Frontal cortex (tissue), 4 donors: ENCODE results near the gene FXN. TPM values are rescaled to one million over a fixed set of nuclear protein-coding genes. Genes with fewer than 3 reads are reported as not detected.

Source experiments
- DNase-seq, 2 donors: peaks; one replicate each; pipeline ENCODE4 v3.0.0; 2012; ENCODE audit warnings: low spot score in 2 of 2
- FAIRE-seq: peaks from 2 replicates; lab custom pipeline; 2012; peaks lifted over from hg19 to GRCh38; lab: Jason Lieb, UNC
- total RNA-seq: library from RNA; depleted of rRNA; stranded (reverse); fragments of >200 nt; gene quantifications from one replicate; pipeline ENCODE4 v1.2.3, GENCODE V29; 2014
- donor health status: control.
- donor health status: control.
- donor health status: control.

FXN gene
- total RNA-seq, 1 donor from 2014 or later: 2.0 TPM

GRCh38 chr9:69060766-69061165 is 25.2 kb downstream of the FXN start:
- FAIRE-seq (no peak), DNase-seq (no peak)

GRCh38 chr9:69062195-69062594 is 26.6 kb downstream of the FXN start:
- DNase-seq: no peak
- FAIRE-seq: no peak

DNA sequence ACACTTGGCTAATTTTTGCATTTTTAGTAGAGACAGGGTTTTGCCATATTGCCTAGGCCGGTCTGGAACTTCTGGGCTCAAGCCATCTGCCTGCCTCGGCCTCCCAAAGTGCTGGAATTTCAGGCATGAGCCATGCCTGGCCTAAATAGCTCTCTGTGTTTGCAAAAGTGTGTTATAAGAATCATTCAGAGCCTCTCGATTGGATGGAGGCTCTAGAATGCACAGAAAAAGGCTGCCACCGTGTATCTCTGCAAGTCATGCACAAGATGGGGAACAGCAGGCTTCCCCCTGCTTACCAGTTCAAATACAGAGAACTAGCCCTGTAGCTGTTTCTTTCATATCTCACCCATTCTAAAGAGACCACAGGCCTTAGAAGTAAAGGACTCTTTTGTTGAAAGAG is 28.3 kb downstream of the FXN start:
- DNase-seq (no peak), FAIRE-seq (no peak)

GRCh38 chr9:69065660-69066059 is 30.1 kb downstream of the FXN start:
- FAIRE-seq (no peak), DNase-seq (no peak)

DNA sequence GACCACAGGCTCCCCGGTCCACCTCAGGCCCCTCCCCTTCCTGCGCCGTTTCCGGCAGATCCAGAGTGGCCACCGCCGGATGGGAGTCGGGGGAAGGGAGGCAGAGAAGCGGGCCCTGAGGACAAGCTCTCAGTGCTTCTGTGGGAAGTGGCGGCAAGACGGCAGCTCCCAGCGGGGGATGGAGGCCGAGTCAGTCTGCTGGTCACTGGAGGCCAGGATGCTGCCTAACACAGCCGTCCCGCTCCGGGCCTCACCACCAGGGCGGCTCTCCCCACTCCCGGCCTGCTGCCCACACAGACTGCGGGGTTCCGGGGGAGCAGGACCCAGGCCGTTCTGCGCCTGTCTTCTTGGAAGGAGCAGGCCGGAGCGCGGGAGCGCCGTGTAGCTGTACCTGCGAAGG is 31.4 kb downstream of the FXN start:
- FAIRE-seq: no peak
- DNase-seq: no peak

DNA sequence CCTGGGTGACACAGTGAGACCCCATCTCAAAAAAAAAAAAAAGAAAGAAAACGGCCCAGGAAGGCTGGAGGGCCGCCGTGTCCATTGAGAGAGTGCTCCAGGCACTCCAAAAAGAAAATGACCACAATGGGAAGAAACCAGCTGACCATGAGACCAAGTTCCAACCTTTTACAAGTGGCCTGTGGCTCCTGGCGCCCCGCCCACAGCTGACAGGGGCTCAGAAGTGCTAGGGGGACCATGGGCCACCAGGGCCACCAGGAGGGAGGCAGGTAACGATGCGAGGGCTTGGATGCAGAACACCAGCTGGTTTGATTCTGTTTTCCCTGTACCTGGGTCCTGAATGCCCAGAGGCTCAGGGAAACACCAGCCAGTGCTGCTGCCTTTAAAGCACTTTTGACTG is 34.6 kb downstream of the FXN start:
- FAIRE-seq: no peak
- no peak for DNase-seq

GRCh38 chr9:69071059-69071458 is 35.5 kb downstream of the FXN start:
- DNase-seq (no peak), FAIRE-seq (no peak)

DNA sequence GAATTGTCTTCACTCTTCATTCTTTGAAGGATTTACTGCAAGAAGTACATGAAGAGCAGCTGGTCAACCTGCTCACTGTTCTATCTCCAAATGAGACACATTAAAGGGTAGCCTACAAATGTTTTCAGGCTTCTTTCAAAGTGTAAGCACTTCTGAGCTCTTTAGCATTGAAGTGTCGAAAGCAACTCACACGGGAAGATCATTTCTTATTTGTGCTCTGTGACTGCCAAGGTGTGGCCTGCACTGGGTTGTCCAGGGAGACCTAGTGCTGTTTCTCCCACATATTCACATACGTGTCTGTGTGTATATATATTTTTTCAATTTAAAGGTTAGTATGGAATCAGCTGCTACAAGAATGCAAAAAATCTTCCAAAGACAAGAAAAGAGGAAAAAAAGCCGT is 37.6 kb downstream of the FXN start:
- DNase-seq: no peak
- FAIRE-seq: no peak

GRCh38 chr9:69074801-69075200 is 39.2 kb downstream of the FXN start:
- DNase-seq (no peak), FAIRE-seq (no peak)

GRCh38 chr9:69076550-69076949 is 41.0 kb downstream of the FXN start:
- no peak for FAIRE-seq

DNA sequence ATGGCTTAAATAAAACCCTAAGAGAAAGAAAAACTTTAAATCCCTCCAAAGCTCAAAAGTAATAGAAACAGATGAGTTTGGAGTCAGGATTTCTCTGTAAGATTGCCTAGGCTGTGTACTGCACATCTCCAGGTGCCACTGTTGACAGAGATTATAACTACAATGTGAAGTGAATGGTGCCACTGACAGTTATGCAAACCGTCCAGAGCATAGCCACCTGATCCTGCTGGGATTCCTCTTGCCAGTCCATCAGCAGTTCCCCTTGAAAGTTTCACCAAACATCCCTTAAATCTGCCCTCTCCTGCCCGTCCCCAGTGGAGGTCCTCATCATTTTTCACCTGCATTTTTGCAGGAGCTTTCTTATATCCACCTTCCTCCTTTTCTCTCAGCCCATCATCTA is 42.5 kb downstream of the FXN start:
- FAIRE-seq (no peak), DNase-seq (no peak)

More at GRCh38 chr9:69076550-69076949, 41.0 kb downstream of the FXN start:
- DNase-seq: no peak

GRCh38 chr9:69078581-69078980 is 43.0 kb downstream of the FXN start:
- no peak for FAIRE-seq
- DNase-seq: no peak

GRCh38 chr9:69079186-69079585 is 43.6 kb downstream of the FXN start:
- DNase-seq: no peak
- FAIRE-seq: no peak

DNA sequence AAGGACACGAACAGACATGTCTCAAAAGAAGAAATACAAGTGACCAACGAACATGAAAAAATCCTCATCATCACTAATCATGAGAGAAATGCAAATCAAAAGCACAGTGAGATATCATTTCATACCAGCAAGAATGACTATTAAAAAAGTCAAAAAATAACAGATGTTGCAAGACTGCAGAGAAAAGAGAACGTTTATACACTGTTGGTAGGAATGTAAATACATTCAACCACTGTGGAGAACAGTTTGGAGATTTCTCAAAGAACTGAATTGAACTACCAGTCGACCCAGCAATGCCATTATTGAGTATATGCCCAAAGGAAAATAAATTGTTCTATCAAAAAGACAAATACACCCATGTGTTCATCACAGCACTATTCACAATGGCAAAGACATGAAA is 45.7 kb downstream of the FXN start:
- FAIRE-seq (no peak), DNase-seq (no peak)

DNA sequence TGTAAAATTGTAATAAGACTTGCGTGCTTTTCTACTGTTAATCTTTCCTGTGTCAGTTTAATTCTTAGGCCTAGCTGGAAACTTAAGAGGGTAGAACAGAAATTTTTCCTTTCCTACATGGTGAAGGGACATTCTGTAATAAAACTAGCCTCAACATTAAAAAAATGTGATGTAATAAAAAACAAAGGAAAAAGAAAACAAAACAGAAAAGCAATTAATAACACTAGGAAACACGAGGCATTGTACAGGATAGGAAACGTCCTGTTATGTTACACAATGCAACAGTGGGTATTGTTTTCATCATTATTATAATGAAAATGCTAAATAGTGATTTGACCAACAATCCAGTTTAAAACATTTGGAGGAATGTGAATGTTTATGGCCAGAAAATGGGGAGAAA is 47.8 kb downstream of the FXN start:
- FAIRE-seq: no peak

DNA sequence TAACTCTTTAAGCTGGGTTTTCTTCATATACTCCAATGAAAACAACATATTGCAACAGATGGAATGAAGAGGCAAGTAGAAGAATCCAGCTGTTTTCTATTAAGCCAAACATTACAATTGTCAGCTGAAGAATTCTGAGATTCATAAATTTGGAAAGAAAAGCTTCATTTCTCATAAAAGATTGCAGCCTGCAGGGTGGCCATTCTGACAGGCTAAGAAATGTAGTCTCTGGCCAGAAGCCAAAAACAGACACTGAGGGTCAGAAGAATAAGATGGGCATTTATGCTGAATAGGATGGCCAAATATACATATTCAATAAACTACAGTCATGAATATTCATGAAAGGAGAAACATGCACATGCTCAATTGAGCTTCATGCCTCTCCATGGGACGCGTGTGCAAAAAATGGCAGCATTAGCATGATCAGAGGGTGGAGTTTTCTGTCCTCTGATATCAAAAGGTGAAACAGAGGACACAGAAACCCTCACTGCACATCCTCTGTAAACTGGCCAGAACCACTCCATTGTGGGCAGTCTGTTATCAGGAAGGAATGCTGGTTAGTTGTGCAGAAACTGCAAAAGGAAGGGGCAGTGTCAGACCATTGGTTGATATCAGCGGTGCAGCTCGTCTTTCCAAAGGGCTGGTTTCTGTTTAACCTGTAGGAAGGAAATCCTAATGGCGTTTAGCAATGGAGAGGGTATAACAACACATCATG is 50.2 kb downstream of the FXN start:
- no peak for DNase-seq
- FAIRE-seq: no peak

More for the DNA sequence above, 47.8 kb downstream of the FXN start:
- no peak for DNase-seq

DNA sequence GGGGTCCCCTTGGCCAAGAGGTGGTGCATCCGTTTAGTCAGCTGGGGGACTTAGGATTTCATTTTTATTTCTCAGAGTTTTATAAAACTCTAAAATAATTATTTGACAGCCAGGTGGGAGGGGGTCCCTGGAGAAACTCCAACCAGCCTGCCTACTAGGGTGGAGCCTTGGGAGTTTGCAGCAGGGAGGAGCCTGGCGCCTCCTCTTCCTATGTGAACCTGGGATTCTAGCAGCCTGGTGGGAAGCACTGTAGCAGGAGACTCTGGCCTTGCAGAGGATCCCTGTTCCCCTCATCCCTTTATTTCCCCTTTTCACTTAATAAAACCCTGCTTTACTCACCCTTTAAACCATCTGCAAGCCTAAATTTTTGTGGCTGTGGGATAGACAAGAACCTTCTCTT is 50.8 kb downstream of the FXN start:
- no peak for FAIRE-seq
- no peak for DNase-seq

DNA sequence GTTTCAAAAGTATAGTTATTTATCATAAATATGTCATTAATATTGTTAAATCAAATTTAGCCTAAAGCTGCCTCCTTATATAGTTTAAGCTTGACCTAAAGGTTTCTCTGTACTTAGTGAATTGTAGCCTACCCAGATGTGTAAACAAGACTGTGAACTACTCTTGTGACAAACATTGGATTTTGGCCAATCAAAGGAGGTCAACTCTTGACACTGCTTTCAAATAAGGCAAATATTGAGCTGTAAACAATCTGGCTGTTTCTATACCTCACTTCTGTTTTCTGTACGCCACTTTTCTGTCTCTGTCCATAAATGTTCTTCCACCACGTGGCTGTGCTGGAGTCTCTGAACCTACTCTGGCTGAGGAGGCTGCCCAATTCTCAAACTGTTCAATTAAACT is 51.2 kb downstream of the FXN start:
- FAIRE-seq: no peak
- DNase-seq: no peak

- DNase-seq (no peak), FAIRE-seq (no peak)
These were observed 53.5 kb downstream of the FXN start for GRCh38 chr9:69089082-69089481.

DNA sequence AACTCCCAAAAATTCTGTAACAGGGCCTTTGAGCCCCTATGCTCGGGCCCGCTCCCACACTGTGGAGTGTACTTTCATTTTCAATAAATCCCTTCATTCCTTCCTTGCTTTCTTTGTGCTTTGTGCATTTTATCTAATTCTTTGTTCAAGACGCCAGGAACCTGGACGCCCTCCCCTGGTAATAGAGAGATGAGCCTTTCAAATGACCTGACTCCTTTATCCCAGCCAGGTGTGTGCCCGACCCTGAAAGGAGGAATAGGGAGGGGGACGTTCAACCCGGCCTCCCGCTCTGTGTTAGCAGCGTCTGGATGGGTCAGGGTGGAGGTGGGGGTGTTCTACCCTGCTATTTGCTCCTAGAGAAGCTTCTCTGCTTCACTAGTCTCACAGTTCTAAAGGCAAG is 53.9 kb downstream of the FXN start:
- no peak for FAIRE-seq
- DNase-seq: no peak

GRCh38 chr9:69090140-69090750 is 54.7 kb downstream of the FXN start:
- FAIRE-seq: no peak
- DNase-seq: no peak

DNA sequence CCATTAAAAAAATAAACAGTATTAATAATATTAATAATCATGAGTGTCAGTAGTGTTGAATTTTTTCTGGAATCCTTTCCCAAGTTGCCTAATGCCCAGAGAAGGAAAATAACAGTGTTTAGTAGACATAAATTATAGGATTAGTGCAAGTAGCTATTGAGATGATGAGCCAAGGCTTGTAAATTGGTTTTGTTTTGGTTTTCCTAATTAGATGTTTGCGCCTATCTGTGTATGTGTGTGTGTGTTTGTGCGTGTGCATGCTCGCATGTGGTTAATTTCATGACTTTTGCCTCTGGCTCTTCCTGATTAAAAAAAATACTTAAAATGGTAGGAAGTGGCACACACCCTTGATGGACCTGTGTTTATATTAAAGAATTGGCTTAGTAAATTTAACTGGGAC is 55.4 kb downstream of the FXN start:
- FAIRE-seq (no peak), DNase-seq (no peak)
